HEK293 (cell line): ENCODE results near the gene MAP3K8.

Experiments
- MEIS1 ChIP-seq: sonication (generic); formaldehyde crosslinking; IDR thresholded peaks from 2 replicates; pipeline ENCODE4 v1.8.1; 2022; ENCODE audit warnings: missing genetic modification reagents, mild to moderate bottlenecking, borderline replicate concordance
- OSR2 ChIP-seq: fragments of 450-650 bp; formaldehyde crosslinking; IDR thresholded peaks from 2 replicates; pipeline ENCODE4 v1.5.1; 2016; ENCODE audit warnings: missing biosample characterization, missing genetic modification characterization
- ZNF138 ChIP-seq: fragments of 450-650 bp; formaldehyde crosslinking; IDR thresholded peaks from 2 replicates; pipeline ENCODE4 v1.5.1; 2016; ENCODE audit warnings: missing biosample characterization, missing genetic modification characterization, borderline replicate concordance
- ZNF223 ChIP-seq: fragments of 450-650 bp; formaldehyde crosslinking; IDR thresholded peaks from 2 replicates; pipeline ENCODE4 v1.5.1; 2016; ENCODE audit warnings: missing biosample characterization, missing genetic modification characterization
- ZNF24 ChIP-seq: fragments of 450-650 bp; formaldehyde crosslinking; IDR thresholded peaks from 2 replicates; pipeline ENCODE4 v1.5.1; 2016; ENCODE audit warnings: missing biosample characterization, missing genetic modification characterization
- ZNF548 ChIP-seq: fragments of 450-650 bp; formaldehyde crosslinking; IDR thresholded peaks from 2 replicates; pipeline ENCODE4 v1.5.1; 2016; ENCODE audit warnings: missing biosample characterization, missing genetic modification characterization
- ZNF585B ChIP-seq: fragments of 450-650 bp; formaldehyde crosslinking; IDR thresholded peaks from 2 replicates; pipeline ENCODE4 v1.5.1; 2016; ENCODE audit warnings: missing biosample characterization, missing genetic modification characterization
- ZNF768 ChIP-seq: fragments of 450-650 bp; formaldehyde crosslinking; IDR thresholded peaks from 2 replicates; pipeline ENCODE4 v1.5.1; 2018; ENCODE audit warnings: missing biosample characterization, mild to moderate bottlenecking, missing genetic modification characterization
- TF ChIP-seq, protein P1 (sequence below): fragments of 450-650 bp; formaldehyde crosslinking; IDR thresholded peaks from 2 replicates; pipeline ENCODE4 v1.5.1; 2016; ENCODE audit warnings: missing biosample characterization, missing genetic modification characterization, low read depth
- TF ChIP-seq, protein P2 (sequence below): fragments of 450-650 bp; formaldehyde crosslinking; IDR thresholded peaks from 2 replicates; pipeline ENCODE4 v1.5.1; 2016; ENCODE audit warnings: missing biosample characterization, missing genetic modification characterization
- TF ChIP-seq, protein P3 (sequence below): fragments of 450-650 bp; formaldehyde crosslinking; IDR thresholded peaks from 2 replicates; pipeline ENCODE4 v1.5.1; 2016; ENCODE audit warnings: missing biosample characterization, missing genetic modification characterization
- TF ChIP-seq, protein P4 (sequence below): fragments of 450-650 bp; formaldehyde crosslinking; IDR thresholded peaks from 2 replicates; pipeline ENCODE4 v1.5.1; 2016; ENCODE audit warnings: missing biosample characterization, missing genetic modification characterization
- TF ChIP-seq, protein P5 (sequence below): fragments of 450-650 bp; formaldehyde crosslinking; IDR thresholded peaks from 2 replicates; pipeline ENCODE4 v1.5.1; 2016; ENCODE audit warnings: missing biosample characterization, missing genetic modification characterization
- TF ChIP-seq, protein P6 (sequence below): fragments of 450-650 bp; formaldehyde crosslinking; conservative IDR thresholded peaks from 2 replicates; pipeline ENCODE4 v1.5.1; 2016; ENCODE audit warnings: low read depth, missing biosample characterization, missing genetic modification characterization
- TF ChIP-seq, protein P7 (sequence below): fragments of 450-650 bp; IDR thresholded peaks from 2 replicates; pipeline ENCODE4 v1.5.1; 2018; ENCODE audit warnings: missing biosample characterization, missing genetic modification characterization
- TF ChIP-seq, protein P8 (sequence below): fragments of 450-650 bp; formaldehyde crosslinking; IDR thresholded peaks from 2 replicates; pipeline ENCODE4 v1.5.1; 2016; ENCODE audit warnings: missing biosample characterization, missing genetic modification characterization

The MAP3K8 gene

DNA sequence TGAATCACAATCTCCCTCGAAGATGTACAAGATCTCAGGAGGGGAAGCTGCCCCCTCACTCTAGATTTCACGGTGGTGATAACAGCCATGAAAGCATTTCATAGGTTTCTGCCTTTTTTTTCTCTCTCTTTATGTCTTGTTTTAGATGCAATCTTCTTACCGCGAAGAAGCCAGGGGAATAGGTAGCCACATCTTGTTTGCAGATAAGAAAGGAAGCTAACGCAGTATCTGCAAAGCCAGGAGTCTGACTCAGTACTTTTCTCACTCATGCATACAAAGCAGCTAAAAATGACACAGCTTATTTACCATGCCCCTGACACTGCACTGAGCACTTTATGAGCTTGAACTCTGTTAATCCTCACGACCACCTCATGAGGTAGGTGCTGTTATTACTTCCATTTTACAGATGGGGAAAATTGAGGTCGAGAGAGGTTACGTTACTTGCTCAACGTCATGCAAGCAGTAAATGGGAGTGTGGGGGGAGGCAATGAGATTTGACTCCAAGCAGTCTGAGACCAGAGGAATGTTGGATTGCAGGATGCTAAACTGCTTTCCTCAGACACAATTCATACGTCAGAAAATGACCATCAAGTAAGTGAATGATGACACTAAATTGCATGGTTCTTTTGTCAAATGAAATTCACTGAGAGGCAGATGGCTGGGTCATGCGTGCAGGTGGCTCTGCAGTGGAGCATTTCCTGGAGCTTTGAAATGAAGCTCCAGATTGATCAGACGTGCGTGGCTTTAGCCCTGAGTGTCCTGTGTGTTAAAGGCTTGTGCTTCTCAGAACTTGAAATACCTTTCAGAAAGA is 3.3 kb downstream of the MAP3K8 start (continued):
- TF ChIP-seq, protein P1, sequence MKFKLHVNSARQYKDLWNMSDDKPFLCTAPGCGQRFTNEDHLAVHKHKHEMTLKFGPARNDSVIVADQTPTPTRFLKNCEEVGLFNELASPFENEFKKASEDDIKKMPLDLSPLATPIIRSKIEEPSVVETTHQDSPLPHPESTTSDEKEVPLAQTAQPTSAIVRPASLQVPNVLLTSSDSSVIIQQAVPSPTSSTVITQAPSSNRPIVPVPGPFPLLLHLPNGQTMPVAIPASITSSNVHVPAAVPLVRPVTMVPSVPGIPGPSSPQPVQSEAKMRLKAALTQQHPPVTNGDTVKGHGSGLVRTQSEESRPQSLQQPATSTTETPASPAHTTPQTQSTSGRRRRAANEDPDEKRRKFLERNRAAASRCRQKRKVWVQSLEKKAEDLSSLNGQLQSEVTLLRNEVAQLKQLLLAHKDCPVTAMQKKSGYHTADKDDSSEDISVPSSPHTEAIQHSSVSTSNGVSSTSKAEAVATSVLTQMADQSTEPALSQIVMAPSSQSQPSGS (tag by site-specific recombination) = no peak
- TF ChIP-seq, protein P2, sequence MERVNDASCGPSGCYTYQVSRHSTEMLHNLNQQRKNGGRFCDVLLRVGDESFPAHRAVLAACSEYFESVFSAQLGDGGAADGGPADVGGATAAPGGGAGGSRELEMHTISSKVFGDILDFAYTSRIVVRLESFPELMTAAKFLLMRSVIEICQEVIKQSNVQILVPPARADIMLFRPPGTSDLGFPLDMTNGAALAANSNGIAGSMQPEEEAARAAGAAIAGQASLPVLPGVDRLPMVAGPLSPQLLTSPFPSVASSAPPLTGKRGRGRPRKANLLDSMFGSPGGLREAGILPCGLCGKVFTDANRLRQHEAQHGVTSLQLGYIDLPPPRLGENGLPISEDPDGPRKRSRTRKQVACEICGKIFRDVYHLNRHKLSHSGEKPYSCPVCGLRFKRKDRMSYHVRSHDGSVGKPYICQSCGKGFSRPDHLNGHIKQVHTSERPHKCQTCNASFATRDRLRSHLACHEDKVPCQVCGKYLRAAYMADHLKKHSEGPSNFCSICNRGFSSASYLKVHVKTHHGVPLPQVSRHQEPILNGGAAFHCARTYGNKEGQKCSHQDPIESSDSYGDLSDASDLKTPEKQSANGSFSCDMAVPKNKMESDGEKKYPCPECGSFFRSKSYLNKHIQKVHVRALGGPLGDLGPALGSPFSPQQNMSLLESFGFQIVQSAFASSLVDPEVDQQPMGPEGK (tag by site-specific recombination) = no peak
- TF ChIP-seq, protein P3, sequence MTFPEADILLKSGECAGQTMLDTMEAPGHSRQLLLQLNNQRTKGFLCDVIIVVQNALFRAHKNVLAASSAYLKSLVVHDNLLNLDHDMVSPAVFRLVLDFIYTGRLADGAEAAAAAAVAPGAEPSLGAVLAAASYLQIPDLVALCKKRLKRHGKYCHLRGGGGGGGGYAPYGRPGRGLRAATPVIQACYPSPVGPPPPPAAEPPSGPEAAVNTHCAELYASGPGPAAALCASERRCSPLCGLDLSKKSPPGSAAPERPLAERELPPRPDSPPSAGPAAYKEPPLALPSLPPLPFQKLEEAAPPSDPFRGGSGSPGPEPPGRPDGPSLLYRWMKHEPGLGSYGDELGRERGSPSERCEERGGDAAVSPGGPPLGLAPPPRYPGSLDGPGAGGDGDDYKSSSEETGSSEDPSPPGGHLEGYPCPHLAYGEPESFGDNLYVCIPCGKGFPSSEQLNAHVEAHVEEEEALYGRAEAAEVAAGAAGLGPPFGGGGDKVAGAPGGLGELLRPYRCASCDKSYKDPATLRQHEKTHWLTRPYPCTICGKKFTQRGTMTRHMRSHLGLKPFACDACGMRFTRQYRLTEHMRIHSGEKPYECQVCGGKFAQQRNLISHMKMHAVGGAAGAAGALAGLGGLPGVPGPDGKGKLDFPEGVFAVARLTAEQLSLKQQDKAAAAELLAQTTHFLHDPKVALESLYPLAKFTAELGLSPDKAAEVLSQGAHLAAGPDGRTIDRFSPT = no peak
- TF ChIP-seq ZNF548 (tag by site-specific recombination) (no peak), ZNF768 (tag by site-specific recombination) (no peak), ZNF138 (no peak), MEIS1 (CRISPR knock-in tag) (no peak), OSR2 (tag by site-specific recombination) (peak; percentile 39; the same call in 1 of the 2 replicates), ZNF585B (tag by site-specific recombination) (no peak), ZNF223 (no peak), ZNF24 (tag by site-specific recombination) (0 out of 2 replicates have a peak, but pooled peaks have one; percentile 22)
- TF ChIP-seq, protein P4, sequence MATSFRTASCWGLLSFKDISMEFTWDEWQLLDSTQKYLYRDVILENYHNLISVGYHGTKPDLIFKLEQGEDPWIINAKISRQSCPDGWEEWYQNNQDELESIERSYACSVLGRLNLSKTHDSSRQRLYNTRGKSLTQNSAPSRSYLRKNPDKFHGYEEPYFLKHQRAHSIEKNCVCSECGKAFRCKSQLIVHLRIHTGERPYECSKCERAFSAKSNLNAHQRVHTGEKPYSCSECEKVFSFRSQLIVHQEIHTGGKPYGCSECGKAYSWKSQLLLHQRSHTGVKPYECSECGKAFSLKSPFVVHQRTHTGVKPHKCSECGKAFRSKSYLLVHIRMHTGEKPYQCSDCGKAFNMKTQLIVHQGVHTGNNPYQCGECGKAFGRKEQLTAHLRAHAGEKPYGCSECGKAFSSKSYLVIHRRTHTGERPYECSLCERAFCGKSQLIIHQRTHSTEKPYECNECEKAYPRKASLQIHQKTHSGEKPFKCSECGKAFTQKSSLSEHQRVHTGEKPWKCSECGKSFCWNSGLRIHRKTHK (tag by site-specific recombination) = no peak
- TF ChIP-seq, protein P5, sequence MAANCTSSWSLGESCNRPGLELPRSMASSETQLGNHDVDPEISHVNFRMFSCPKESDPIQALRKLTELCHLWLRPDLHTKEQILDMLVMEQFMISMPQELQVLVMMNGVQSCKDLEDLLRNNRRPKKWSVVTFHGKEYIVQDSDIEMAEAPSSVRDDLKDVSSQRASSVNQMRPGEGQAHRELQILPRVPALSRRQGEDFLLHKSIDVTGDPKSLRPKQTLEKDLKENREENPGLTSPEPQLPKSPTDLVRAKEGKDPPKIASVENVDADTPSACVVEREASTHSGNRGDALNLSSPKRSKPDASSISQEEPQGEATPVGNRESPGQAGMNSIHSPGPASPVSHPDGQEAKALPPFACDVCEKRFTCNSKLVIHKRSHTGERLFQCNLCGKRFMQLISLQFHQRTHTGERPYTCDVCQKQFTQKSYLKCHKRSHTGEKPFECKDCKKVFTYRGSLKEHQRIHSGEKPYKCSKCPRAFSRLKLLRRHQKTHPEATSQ (tag by site-specific recombination) = 0 out of 2 replicates have a peak, but pooled peaks have one; percentile 28
- TF ChIP-seq, protein P6, sequence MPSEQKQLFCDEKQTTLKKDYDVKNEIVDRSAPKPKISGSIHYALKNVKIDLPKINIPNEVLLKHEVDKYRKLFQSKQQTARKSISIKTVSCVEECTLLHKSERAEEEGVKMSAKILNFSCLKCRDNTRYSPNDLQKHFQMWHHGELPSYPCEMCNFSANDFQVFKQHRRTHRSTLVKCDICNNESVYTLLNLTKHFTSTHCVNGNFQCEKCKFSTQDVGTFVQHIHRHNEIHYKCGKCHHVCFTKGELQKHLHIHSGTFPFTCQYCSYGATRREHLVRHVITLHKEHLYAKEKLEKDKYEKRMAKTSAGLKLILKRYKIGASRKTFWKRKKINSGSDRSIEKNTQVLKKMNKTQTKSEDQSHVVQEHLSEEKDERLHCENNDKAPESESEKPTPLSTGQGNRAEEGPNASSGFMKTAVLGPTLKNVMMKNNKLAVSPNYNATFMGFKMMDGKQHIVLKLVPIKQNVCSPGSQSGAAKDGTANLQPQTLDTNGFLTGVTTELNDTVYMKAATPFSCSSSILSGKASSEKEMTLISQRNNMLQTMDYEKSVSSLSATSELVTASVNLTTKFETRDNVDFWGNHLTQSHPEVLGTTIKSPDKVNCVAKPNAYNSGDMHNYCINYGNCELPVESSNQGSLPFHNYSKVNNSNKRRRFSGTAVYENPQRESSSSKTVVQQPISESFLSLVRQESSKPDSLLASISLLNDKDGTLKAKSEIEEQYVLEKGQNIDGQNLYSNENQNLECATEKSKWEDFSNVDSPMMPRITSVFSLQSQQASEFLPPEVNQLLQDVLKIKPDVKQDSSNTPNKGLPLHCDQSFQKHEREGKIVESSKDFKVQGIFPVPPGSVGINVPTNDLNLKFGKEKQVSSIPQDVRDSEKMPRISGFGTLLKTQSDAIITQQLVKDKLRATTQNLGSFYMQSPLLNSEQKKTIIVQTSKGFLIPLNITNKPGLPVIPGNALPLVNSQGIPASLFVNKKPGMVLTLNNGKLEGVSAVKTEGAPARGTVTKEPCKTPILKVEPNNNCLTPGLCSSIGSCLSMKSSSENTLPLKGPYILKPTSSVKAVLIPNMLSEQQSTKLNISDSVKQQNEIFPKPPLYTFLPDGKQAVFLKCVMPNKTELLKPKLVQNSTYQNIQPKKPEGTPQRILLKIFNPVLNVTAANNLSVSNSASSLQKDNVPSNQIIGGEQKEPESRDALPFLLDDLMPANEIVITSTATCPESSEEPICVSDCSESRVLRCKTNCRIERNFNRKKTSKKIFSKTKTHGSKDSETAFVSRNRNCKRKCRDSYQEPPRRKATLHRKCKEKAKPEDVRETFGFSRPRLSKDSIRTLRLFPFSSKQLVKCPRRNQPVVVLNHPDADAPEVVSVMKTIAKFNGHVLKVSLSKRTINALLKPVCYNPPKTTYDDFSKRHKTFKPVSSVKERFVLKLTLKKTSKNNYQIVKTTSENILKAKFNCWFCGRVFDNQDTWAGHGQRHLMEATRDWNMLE = no peak
- TF ChIP-seq, protein P7, sequence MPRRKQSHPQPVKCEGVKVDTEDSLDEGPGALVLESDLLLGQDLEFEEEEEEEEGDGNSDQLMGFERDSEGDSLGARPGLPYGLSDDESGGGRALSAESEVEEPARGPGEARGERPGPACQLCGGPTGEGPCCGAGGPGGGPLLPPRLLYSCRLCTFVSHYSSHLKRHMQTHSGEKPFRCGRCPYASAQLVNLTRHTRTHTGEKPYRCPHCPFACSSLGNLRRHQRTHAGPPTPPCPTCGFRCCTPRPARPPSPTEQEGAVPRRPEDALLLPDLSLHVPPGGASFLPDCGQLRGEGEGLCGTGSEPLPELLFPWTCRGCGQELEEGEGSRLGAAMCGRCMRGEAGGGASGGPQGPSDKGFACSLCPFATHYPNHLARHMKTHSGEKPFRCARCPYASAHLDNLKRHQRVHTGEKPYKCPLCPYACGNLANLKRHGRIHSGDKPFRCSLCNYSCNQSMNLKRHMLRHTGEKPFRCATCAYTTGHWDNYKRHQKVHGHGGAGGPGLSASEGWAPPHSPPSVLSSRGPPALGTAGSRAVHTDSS = no peak
- TF ChIP-seq, protein P8, sequence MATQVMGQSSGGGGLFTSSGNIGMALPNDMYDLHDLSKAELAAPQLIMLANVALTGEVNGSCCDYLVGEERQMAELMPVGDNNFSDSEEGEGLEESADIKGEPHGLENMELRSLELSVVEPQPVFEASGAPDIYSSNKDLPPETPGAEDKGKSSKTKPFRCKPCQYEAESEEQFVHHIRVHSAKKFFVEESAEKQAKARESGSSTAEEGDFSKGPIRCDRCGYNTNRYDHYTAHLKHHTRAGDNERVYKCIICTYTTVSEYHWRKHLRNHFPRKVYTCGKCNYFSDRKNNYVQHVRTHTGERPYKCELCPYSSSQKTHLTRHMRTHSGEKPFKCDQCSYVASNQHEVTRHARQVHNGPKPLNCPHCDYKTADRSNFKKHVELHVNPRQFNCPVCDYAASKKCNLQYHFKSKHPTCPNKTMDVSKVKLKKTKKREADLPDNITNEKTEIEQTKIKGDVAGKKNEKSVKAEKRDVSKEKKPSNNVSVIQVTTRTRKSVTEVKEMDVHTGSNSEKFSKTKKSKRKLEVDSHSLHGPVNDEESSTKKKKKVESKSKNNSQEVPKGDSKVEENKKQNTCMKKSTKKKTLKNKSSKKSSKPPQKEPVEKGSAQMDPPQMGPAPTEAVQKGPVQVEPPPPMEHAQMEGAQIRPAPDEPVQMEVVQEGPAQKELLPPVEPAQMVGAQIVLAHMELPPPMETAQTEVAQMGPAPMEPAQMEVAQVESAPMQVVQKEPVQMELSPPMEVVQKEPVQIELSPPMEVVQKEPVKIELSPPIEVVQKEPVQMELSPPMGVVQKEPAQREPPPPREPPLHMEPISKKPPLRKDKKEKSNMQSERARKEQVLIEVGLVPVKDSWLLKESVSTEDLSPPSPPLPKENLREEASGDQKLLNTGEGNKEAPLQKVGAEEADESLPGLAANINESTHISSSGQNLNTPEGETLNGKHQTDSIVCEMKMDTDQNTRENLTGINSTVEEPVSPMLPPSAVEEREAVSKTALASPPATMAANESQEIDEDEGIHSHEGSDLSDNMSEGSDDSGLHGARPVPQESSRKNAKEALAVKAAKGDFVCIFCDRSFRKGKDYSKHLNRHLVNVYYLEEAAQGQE (tag by site-specific recombination) = no peak
